ENCODE measurements around the gene COMMD4. TPM values are rescaled to one million over a fixed set of nuclear protein-coding genes. Genes with fewer than 3 reads are reported as not detected.
"Not testable (repeated sequence)": the region's sequence is repeated elsewhere in the genome, so short reads cannot be mapped to it uniquely, and the experiment has no call there.

COMMD4 gene
- total RNA-seq, 2 experiments from 2014 or later: 10.8 to 12.1 TPM

DNA sequence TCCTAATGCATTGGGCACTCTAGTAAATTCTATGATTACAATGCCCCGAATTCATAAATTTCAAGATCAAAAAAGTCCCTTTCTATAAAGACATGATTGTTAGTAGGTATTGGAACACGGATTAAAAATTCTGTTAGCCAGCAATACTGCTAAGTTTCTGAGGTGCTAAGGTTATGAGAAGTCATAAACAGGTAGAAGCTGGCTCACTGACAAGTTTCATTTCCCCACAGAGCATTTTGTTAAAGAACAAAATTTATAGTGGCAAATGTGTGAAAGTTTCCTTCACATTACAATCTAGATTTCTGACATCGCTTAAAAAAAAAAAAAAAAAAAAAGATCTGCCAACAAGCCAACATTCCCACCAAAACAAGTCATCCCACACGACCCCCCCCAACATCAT lies 44.9 kb downstream of the COMMD4 start:
- no peaks in the 10 kb centered on the region for H3K27me3 Mint-ChIP-seq
- intact Hi-C loops (cut with DNase I, micrococcal nuclease): no loop called here
- no peaks in the 10 kb centered on the region for H3K4me1 ChIP-seq (ENCODE audit: insufficient read depth, low read length)
- H3K4me3 Mint-ChIP-seq: no peak overlapping the region
- no peak overlapping the region for H3K27ac ChIP-seq (ENCODE audit: low read depth in 1 of 2, low read length in 2 of 2)
- H3K4me1 Mint-ChIP-seq (ENCODE audit: low read depth): no peaks in the 10 kb centered on the region
- H3K4me3 ChIP-seq (ENCODE audit: low read length): no peak overlapping the region
- no peak overlapping the region for H3K27ac Mint-ChIP-seq
- DNase-seq: no peak
- TF ChIP-seq, protein P1, sequence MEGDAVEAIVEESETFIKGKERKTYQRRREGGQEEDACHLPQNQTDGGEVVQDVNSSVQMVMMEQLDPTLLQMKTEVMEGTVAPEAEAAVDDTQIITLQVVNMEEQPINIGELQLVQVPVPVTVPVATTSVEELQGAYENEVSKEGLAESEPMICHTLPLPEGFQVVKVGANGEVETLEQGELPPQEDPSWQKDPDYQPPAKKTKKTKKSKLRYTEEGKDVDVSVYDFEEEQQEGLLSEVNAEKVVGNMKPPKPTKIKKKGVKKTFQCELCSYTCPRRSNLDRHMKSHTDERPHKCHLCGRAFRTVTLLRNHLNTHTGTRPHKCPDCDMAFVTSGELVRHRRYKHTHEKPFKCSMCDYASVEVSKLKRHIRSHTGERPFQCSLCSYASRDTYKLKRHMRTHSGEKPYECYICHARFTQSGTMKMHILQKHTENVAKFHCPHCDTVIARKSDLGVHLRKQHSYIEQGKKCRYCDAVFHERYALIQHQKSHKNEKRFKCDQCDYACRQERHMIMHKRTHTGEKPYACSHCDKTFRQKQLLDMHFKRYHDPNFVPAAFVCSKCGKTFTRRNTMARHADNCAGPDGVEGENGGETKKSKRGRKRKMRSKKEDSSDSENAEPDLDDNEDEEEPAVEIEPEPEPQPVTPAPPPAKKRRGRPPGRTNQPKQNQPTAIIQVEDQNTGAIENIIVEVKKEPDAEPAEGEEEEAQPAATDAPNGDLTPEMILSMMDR (IDR thresholded peaks at IDR 0.05): no peak
- no peaks in the 10 kb centered on the region for H3K9me3 ChIP-seq (ENCODE audit: control insufficient read depth in 1 of 2, insufficient read depth in 1 of 2, low read length in 2 of 2)
- POLR2A ChIA-PET: interaction anchor here (3.1 kb wide), 1 partner anchor 12 kb away, joined by 18 read pairs; the partner anchor contains the start of gene MAN2C1
- H3K27me3 ChIP-seq (ENCODE audit: control insufficient read depth in 1 of 2, insufficient read depth in 2 of 2, low read length in 2 of 2): no peaks in the 10 kb centered on the region
- H3K36me3 ChIP-seq (ENCODE audit: insufficient read depth, low read length): peaks cover 87% of the 10 kb centered on the region
- H3K9me3 Mint-ChIP-seq: no peaks in the 10 kb centered on the region
- no peak for ATAC-seq (ENCODE audit: poor library complexity)
- H3K36me3 Mint-ChIP-seq (ENCODE audit: low read depth): peaks cover 93% of the 10 kb centered on the region
- CTCF ChIA-PET: interaction anchor here (0.7 to 3.9 kb wide), 2 partner anchors 13 to 26 kb away, joined by 3 to 12 read pairs; partner anchors contain the start of gene MAN2C1

DNA sequence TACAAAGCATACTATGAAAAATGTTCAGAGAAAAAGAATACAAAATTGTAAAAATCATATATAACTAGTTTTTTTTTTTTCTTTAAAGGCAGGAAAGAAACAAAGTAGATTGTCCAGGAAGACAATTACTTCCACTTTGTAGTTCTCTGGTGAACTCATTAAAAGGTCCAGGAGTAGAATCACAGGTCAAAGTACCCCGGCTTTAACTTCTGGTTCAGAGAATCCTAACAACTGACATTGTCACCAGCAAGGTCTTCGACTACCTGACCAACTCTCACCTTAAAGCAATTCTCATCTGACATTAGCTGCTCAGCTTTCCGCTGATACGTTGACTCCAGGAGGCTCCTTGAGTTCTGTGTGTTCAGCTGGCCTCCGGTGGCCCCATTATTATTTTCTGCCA lies 48.1 kb downstream of the COMMD4 start:
- intact Hi-C loops (cut with DNase I, micrococcal nuclease); H3K27ac ChIP-seq (ENCODE audit: low read depth in 1 of 2, low read length in 2 of 2); H3K4me1 ChIP-seq (ENCODE audit: insufficient read depth, low read length); ATAC-seq (ENCODE audit: poor library complexity); H3K27me3 ChIP-seq (ENCODE audit: control insufficient read depth in 1 of 2, insufficient read depth in 2 of 2, low read length in 2 of 2); POLR2A ChIA-PET; H3K9me3 Mint-ChIP-seq; H3K4me3 ChIP-seq (ENCODE audit: low read length); H3K9me3 ChIP-seq (ENCODE audit: control insufficient read depth in 1 of 2, insufficient read depth in 1 of 2, low read length in 2 of 2); H3K4me3 Mint-ChIP-seq; H3K27ac Mint-ChIP-seq; H3K27me3 Mint-ChIP-seq; DNase-seq; H3K4me1 Mint-ChIP-seq (ENCODE audit: low read depth): not testable (repeated sequence)
- H3K36me3 Mint-ChIP-seq (ENCODE audit: low read depth): peaks cover 96% of the 10 kb centered on the region
- peaks cover 90% of the 10 kb centered on the region for H3K36me3 ChIP-seq (ENCODE audit: insufficient read depth, low read length)
- CTCF ChIA-PET: interaction anchor here (0.6 kb wide), 1 partner anchor 13 kb away, joined by 3 read pairs; no protein-coding TSS in a partner anchor

Small RNAs within 50 kb of the gene (microRNA-seq; reads per million reads assigned to microRNA genes)
- gene MIR631 (ENCODE audit: borderline microRNAs expressed, borderline replicate concordance): not detected

Other genes with a start within 250 kb of the COMMD4 start
- gene C15orf39, start 134.2 kb upstream of the COMMD4 start, total RNA-seq: 10 to 100 TPM; 41.6 to 42.1 TPM
- not detected for gene GOLGA6C, start 77.7 kb upstream of the COMMD4 start, total RNA-seq
- gene GOLGA6D, start 53.2 kb upstream of the COMMD4 start, total RNA-seq: not detected
- 10 to 100 TPM; 30.5 to 30.6 TPM for gene NEIL1, start 11.0 kb downstream of the COMMD4 start, total RNA-seq
- 100 to 1,000 TPM; 519 to 546 TPM for gene MAN2C1, start 32.5 kb downstream of the COMMD4 start, total RNA-seq
- gene SIN3A, start 115.6 kb downstream of the COMMD4 start, total RNA-seq: 100 to 1,000 TPM; 136 to 141 TPM
- gene PTPN9, start 243.3 kb downstream of the COMMD4 start, total RNA-seq: 1 to 10 TPM; 8.1 to 8.2 TPM

All from CD4-positive, alpha-beta T cell (primary cell).